ENCODE measurements around the gene ADGRB3. TPM values are rescaled to one million over a fixed set of nuclear protein-coding genes. Genes with fewer than 3 reads are reported as not detected.
A peak's percentile ranks its signal among the peaks of the same experiment; 100 is the strongest.

Gene ADGRB3
- total RNA-seq, 1 experiment from 2014 or later = not detected

DNA sequence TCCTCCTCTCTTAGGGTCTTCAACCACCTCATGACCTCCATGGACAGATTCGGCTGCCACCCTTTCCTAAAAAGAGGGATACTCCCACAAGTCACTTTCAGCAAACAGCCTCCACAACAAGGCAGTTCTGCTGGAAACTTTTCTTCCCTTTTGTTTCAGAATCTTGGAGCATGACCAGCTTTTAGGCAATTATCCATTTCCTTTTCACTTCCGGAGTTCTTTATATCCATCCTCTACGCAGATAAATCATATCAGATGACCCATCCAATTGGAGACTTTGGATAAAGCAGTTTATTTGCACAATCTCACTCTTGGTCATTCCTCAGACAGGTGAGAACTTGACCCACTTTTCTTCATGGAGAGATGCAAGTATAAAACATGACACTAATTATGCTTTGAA, 763.2 kb downstream of the ADGRB3 start:
- Mint-ChIP-seq H3K36me3 (ENCODE audit: insufficient read depth, unreplicated experiment) (no peaks in the 10 kb centered on the region), H3K27ac (ENCODE audit: low read depth, unreplicated experiment) (no peak overlapping the region), H3K27me3 (ENCODE audit: insufficient read depth, unreplicated experiment) (peaks cover 32% of the 10 kb centered on the region), H3K9me3 (ENCODE audit: unreplicated experiment) (no peaks in the 10 kb centered on the region), H3K4me1 (ENCODE audit: insufficient read depth, unreplicated experiment) (no peaks in the 10 kb centered on the region), H3K4me3 (ENCODE audit: unreplicated experiment) (no peak overlapping the region)
- no TSS peak for BruUV-seq (replicated peaks)
- POLR2A ChIA-PET = no interaction called here
- CTCF ChIA-PET = interaction anchor here (0.7 kb wide), 1 partner anchor 12 kb away, joined by 3 read pairs; no protein-coding TSS in a partner anchor
- DNase-seq (ENCODE audit: unreplicated experiment) = no peak
- TF ChIP-seq, protein P1, sequence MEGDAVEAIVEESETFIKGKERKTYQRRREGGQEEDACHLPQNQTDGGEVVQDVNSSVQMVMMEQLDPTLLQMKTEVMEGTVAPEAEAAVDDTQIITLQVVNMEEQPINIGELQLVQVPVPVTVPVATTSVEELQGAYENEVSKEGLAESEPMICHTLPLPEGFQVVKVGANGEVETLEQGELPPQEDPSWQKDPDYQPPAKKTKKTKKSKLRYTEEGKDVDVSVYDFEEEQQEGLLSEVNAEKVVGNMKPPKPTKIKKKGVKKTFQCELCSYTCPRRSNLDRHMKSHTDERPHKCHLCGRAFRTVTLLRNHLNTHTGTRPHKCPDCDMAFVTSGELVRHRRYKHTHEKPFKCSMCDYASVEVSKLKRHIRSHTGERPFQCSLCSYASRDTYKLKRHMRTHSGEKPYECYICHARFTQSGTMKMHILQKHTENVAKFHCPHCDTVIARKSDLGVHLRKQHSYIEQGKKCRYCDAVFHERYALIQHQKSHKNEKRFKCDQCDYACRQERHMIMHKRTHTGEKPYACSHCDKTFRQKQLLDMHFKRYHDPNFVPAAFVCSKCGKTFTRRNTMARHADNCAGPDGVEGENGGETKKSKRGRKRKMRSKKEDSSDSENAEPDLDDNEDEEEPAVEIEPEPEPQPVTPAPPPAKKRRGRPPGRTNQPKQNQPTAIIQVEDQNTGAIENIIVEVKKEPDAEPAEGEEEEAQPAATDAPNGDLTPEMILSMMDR (IDR thresholded peaks at IDR 0.05; ENCODE audit: unreplicated experiment) = no peak
- intact Hi-C loops (cut with micrococcal nuclease) = no loop called here

DNA sequence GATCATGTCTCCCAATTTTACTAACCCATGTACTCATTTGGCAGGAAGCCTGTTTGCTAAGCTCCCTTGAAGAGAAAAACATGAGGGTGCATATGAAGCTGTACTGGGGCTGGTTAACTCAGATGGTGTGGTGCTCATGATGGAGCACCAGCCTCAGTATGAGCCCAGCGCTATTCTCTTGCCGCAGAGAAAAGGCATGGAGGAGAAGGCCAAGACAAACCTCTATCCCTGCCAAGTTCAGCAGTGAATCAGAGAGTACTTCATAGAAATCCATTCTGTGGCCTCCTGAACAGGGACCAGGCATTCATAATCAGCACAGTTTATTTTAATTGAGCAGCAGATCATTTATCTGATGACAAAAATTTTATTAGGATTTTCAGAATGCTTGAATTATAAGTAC, 763.6 kb downstream of the ADGRB3 start:
- H3K36me3 Mint-ChIP-seq (ENCODE audit: insufficient read depth, unreplicated experiment) = no peaks in the 10 kb centered on the region
- H3K4me1 Mint-ChIP-seq (ENCODE audit: insufficient read depth, unreplicated experiment) = no peaks in the 10 kb centered on the region
- no peak for DNase-seq (ENCODE audit: unreplicated experiment)
- BruUV-seq (replicated peaks) = no TSS peak
- H3K4me3 Mint-ChIP-seq (ENCODE audit: unreplicated experiment) = no peak overlapping the region
- H3K27me3 Mint-ChIP-seq (ENCODE audit: insufficient read depth, unreplicated experiment) = peaks cover 28% of the 10 kb centered on the region
- CTCF ChIA-PET = no interaction called here
- TF ChIP-seq, protein P1 (IDR thresholded peaks at IDR 0.05; ENCODE audit: unreplicated experiment) = no peak
- no peaks in the 10 kb centered on the region for H3K9me3 Mint-ChIP-seq (ENCODE audit: unreplicated experiment)
- intact Hi-C loops (cut with micrococcal nuclease) = no loop called here
- no peak overlapping the region for H3K27ac Mint-ChIP-seq (ENCODE audit: low read depth, unreplicated experiment)
- POLR2A ChIA-PET = no interaction called here

DNA sequence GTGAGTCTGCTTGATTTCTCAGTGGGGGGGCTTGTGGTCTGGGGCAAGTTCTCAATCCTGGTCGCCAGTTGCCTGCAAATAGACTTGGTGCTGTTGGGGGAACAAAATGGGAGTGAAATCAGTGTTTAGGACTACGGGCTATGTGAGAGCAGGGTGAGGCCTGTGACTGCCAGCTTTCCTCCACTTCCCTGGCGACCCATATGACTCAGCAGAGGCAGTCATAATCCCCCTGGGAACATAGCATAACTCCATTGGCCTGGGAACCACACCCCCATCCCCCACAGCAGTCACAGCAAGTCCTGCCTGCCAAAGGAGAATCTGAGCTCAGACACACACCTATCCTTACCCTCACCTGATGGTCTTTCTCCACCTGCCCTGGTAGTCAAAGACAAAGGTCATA, 773.8 kb downstream of the ADGRB3 start:
- TF ChIP-seq, protein P1 (IDR thresholded peaks at IDR 0.05; ENCODE audit: unreplicated experiment) = no peak
- no peak for DNase-seq (ENCODE audit: unreplicated experiment)
- no peaks in the 10 kb centered on the region for H3K4me1 Mint-ChIP-seq (ENCODE audit: insufficient read depth, unreplicated experiment)
- ChIA-PET POLR2A (interaction anchor here (0.6 kb wide), 1 partner anchor 266 kb away, joined by 3 read pairs; no protein-coding TSS in a partner anchor), CTCF (interaction anchor here (0.6 to 0.7 kb wide), 2 partner anchors 90 to 955 kb away, joined by 3 read pairs; no protein-coding TSS in a partner anchor)
- intact Hi-C loops (cut with micrococcal nuclease) = no loop called here
- no peaks in the 10 kb centered on the region for H3K36me3 Mint-ChIP-seq (ENCODE audit: insufficient read depth, unreplicated experiment)
- H3K9me3 Mint-ChIP-seq (ENCODE audit: unreplicated experiment) = peaks cover 8% of the 10 kb centered on the region
- BruUV-seq (replicated peaks) = no TSS peak
- H3K4me3 Mint-ChIP-seq (ENCODE audit: unreplicated experiment) = no peak overlapping the region
- H3K27ac Mint-ChIP-seq (ENCODE audit: low read depth, unreplicated experiment) = no peak overlapping the region
- H3K27me3 Mint-ChIP-seq (ENCODE audit: insufficient read depth, unreplicated experiment) = no peaks in the 10 kb centered on the region

DNA sequence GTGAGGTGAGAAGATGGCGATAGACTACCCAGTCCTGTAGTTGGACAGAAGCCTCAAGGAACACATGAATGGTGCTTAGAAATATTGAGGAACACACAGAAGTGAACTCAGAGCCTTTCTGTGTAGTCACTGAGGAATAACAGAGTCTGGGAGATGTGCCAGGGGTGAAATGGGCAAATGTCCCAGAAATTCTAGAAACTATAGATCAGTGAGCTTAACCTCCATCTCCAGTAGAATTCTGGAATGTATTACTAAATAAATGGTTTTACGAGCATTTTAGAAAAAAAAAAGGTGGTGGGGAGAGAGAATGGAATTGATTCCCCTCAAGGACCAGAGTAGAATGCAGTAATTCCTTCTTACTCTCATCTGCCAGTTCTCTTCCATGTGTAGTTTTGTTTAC, 781.7 kb downstream of the ADGRB3 start:
- BruUV-seq (replicated peaks) = no TSS peak
- peak; percentile 38 for DNase-seq (ENCODE audit: unreplicated experiment)

More for the DNA sequence above, 781.7 kb downstream of the ADGRB3 start:
- Mint-ChIP-seq H3K36me3 (ENCODE audit: insufficient read depth, unreplicated experiment) (no peaks in the 10 kb centered on the region), H3K9me3 (ENCODE audit: unreplicated experiment) (no peaks in the 10 kb centered on the region), H3K27ac (ENCODE audit: low read depth, unreplicated experiment) (no peak overlapping the region), H3K27me3 (ENCODE audit: insufficient read depth, unreplicated experiment) (peaks cover 29% of the 10 kb centered on the region), H3K4me1 (ENCODE audit: insufficient read depth, unreplicated experiment) (no peaks in the 10 kb centered on the region), H3K4me3 (ENCODE audit: unreplicated experiment) (no peak overlapping the region)
- ChIA-PET POLR2A (no interaction called here), CTCF (interaction anchor here (0.7 kb wide), 1 partner anchor 809 kb away, joined by 3 read pairs; no protein-coding TSS in a partner anchor)
- TF ChIP-seq, protein P1 (IDR thresholded peaks at IDR 0.05; ENCODE audit: unreplicated experiment) = no peak
- intact Hi-C loops (cut with micrococcal nuclease) = no loop called here
